HEK293 (cell line): Measurements from ENCODE around the gene SAMD11.

Experiments
- CTCF ChIP-seq: fragments of 450-650 bp; formaldehyde crosslinking; IDR thresholded peaks from 2 replicates; pipeline ENCODE4 v1.5.1; 2016; ENCODE audit warnings: missing biosample characterization, missing genetic modification characterization
- EGR2 ChIP-seq: fragments of 450-650 bp; formaldehyde crosslinking; IDR thresholded peaks from 2 replicates; pipeline ENCODE4 v1.5.1; 2016; ENCODE audit warnings: low read depth, missing biosample characterization, missing genetic modification characterization
- HOXA7 ChIP-seq: sonication (generic); formaldehyde crosslinking; IDR thresholded peaks from 2 replicates; pipeline ENCODE4 v1.8.1; 2022; ENCODE audit warnings: missing genetic modification reagents, borderline replicate concordance
- KLF17 ChIP-seq: fragments of 450-650 bp; formaldehyde crosslinking; IDR thresholded peaks from 2 replicates; pipeline ENCODE4 v1.5.1; 2016; ENCODE audit warnings: missing biosample characterization, missing genetic modification characterization
- ZNF114 ChIP-seq: fragments of 450-650 bp; formaldehyde crosslinking; IDR thresholded peaks from 2 replicates; pipeline ENCODE4 v1.5.0; 2017; ENCODE audit warnings: missing biosample characterization, missing genetic modification characterization
- TF ChIP-seq, protein P1 (sequence below): fragments of 450-650 bp; formaldehyde crosslinking; IDR thresholded peaks from 2 replicates; pipeline ENCODE4 v1.5.1; 2016; ENCODE audit warnings: missing biosample characterization, missing genetic modification characterization
- TF ChIP-seq, protein P2 (sequence below): fragments of 450-650 bp; formaldehyde crosslinking; IDR thresholded peaks from 2 replicates; pipeline ENCODE4 v1.5.1; 2016; ENCODE audit warnings: missing biosample characterization, missing genetic modification characterization

DNA sequence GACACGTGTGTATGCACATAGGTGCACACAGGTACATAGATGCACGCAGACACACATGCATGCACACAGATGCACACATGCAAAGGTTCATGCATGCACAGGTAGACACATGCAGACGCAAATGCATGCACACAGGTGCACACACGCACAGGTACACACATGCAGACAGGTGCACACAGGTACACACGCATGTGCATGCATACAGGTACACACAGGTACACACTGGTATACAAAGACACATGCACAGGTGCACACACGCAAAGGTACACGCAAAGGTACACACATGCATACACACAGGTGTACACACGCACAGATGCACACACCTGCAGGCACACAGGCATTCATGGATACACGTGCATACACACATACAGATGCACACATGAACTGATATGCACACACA lies 26.5 kb downstream of the SAMD11 start:
- TF ChIP-seq CTCF (tag by site-specific recombination) (no peak), ZNF114 (tag by site-specific recombination) (no peak), HOXA7 (CRISPR knock-in tag) (no peak), KLF17 (tag by site-specific recombination) (no peak), EGR2 (no peak)
- TF ChIP-seq, protein P1, sequence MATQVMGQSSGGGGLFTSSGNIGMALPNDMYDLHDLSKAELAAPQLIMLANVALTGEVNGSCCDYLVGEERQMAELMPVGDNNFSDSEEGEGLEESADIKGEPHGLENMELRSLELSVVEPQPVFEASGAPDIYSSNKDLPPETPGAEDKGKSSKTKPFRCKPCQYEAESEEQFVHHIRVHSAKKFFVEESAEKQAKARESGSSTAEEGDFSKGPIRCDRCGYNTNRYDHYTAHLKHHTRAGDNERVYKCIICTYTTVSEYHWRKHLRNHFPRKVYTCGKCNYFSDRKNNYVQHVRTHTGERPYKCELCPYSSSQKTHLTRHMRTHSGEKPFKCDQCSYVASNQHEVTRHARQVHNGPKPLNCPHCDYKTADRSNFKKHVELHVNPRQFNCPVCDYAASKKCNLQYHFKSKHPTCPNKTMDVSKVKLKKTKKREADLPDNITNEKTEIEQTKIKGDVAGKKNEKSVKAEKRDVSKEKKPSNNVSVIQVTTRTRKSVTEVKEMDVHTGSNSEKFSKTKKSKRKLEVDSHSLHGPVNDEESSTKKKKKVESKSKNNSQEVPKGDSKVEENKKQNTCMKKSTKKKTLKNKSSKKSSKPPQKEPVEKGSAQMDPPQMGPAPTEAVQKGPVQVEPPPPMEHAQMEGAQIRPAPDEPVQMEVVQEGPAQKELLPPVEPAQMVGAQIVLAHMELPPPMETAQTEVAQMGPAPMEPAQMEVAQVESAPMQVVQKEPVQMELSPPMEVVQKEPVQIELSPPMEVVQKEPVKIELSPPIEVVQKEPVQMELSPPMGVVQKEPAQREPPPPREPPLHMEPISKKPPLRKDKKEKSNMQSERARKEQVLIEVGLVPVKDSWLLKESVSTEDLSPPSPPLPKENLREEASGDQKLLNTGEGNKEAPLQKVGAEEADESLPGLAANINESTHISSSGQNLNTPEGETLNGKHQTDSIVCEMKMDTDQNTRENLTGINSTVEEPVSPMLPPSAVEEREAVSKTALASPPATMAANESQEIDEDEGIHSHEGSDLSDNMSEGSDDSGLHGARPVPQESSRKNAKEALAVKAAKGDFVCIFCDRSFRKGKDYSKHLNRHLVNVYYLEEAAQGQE: no peak
- TF ChIP-seq, protein P2, sequence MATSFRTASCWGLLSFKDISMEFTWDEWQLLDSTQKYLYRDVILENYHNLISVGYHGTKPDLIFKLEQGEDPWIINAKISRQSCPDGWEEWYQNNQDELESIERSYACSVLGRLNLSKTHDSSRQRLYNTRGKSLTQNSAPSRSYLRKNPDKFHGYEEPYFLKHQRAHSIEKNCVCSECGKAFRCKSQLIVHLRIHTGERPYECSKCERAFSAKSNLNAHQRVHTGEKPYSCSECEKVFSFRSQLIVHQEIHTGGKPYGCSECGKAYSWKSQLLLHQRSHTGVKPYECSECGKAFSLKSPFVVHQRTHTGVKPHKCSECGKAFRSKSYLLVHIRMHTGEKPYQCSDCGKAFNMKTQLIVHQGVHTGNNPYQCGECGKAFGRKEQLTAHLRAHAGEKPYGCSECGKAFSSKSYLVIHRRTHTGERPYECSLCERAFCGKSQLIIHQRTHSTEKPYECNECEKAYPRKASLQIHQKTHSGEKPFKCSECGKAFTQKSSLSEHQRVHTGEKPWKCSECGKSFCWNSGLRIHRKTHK: no peak
